ENCODE data around the gene ZNF133.

- TF ChIP-seq CTCF (conservative IDR thresholded peaks at IDR 0.05; ENCODE audit: low read length) (no peak), EZH2phosphoT487 (IDR thresholded peaks at IDR 0.05; ENCODE audit: borderline replicate concordance, low read depth, low read length) (no peak)
Measured at GRCh38 chr20:18310051-18310450, 21.7 kb downstream of the ZNF133 start.

Data from OCI-LY7 (cell line).